Measurements from ENCODE around the gene SLC2A6.

Gene SLC2A6

GRCh38 chr9:133509179-133510083 is 30.5 kb upstream of the SLC2A6 start:
- peaks cover 18% of the 10 kb centered on the region for H3K4me1 Mint-ChIP-seq (ENCODE audit: low read depth)
- H3K9me3 Mint-ChIP-seq, result no peaks in the 10 kb centered on the region
- no peaks in the 10 kb centered on the region for H3K27me3 Mint-ChIP-seq
- H3K4me3 Mint-ChIP-seq, result peak overlapping the region; percentile 54
- H3K36me3 Mint-ChIP-seq (ENCODE audit: low read depth), result no peaks in the 10 kb centered on the region
- DNase-seq, result peak; percentile 45
- peak overlapping the region; percentile 63 for H3K27ac Mint-ChIP-seq

- Mint-ChIP-seq H3K4me1 (ENCODE audit: low read depth) (peaks cover 18% of the 10 kb centered on the region), H3K9me3 (no peaks in the 10 kb centered on the region), H3K27me3 (no peaks in the 10 kb centered on the region), H3K27ac (no peak overlapping the region), H3K4me3 (no peak overlapping the region), H3K36me3 (ENCODE audit: low read depth) (no peaks in the 10 kb centered on the region)
- no peak for DNase-seq
These were observed 29.1 kb upstream of the SLC2A6 start for GRCh38 chr9:133508046-133508445.

GRCh38 chr9:133507246-133507965 is 28.5 kb upstream of the SLC2A6 start:
- no peak overlapping the region for H3K27ac Mint-ChIP-seq
- no peaks in the 10 kb centered on the region for H3K27me3 Mint-ChIP-seq
- DNase-seq, result no peak
- no peak overlapping the region for H3K4me3 Mint-ChIP-seq
- H3K9me3 Mint-ChIP-seq, result peaks cover 3% of the 10 kb centered on the region
- H3K4me1 Mint-ChIP-seq (ENCODE audit: low read depth), result peaks cover 18% of the 10 kb centered on the region
- H3K36me3 Mint-ChIP-seq (ENCODE audit: low read depth), result no peaks in the 10 kb centered on the region

- no peak overlapping the region for H3K27ac Mint-ChIP-seq
- H3K4me3 Mint-ChIP-seq, result no peak overlapping the region
- H3K36me3 Mint-ChIP-seq (ENCODE audit: low read depth), result no peaks in the 10 kb centered on the region
- H3K9me3 Mint-ChIP-seq, result peaks cover 9% of the 10 kb centered on the region
- H3K4me1 Mint-ChIP-seq (ENCODE audit: low read depth), result peaks cover 18% of the 10 kb centered on the region
- DNase-seq, result no peak
- H3K27me3 Mint-ChIP-seq, result no peaks in the 10 kb centered on the region
These were observed 27.7 kb upstream of the SLC2A6 start for GRCh38 chr9:133506653-133507038.

GRCh38 chr9:133505901-133506652 is 27.2 kb upstream of the SLC2A6 start:
- peaks cover 2% of the 10 kb centered on the region for H3K27me3 Mint-ChIP-seq
- H3K9me3 Mint-ChIP-seq, result peaks cover 14% of the 10 kb centered on the region
- no peaks in the 10 kb centered on the region for H3K36me3 Mint-ChIP-seq (ENCODE audit: low read depth)
- no peak overlapping the region for H3K4me3 Mint-ChIP-seq
- H3K27ac Mint-ChIP-seq, result no peak overlapping the region
- no peak for DNase-seq
- peaks cover 18% of the 10 kb centered on the region for H3K4me1 Mint-ChIP-seq (ENCODE audit: low read depth)

- Mint-ChIP-seq H3K27me3 (peaks cover 4% of the 10 kb centered on the region), H3K27ac (no peak overlapping the region), H3K9me3 (peaks cover 16% of the 10 kb centered on the region), H3K4me1 (ENCODE audit: low read depth) (peaks cover 18% of the 10 kb centered on the region), H3K4me3 (no peak overlapping the region), H3K36me3 (ENCODE audit: low read depth) (no peaks in the 10 kb centered on the region)
- no peak for DNase-seq
These were observed 26.4 kb upstream of the SLC2A6 start for GRCh38 chr9:133505186-133505830.

GRCh38 chr9:133502112-133502511 is 23.2 kb upstream of the SLC2A6 start:
- Mint-ChIP-seq H3K27ac (no peak overlapping the region), H3K36me3 (ENCODE audit: low read depth) (no peaks in the 10 kb centered on the region), H3K27me3 (peaks cover 12% of the 10 kb centered on the region), H3K4me3 (no peak overlapping the region), H3K4me1 (ENCODE audit: low read depth) (no peaks in the 10 kb centered on the region), H3K9me3 (peaks cover 16% of the 10 kb centered on the region)
- DNase-seq, result no peak

GRCh38 chr9:133499892-133500270 is 21.0 kb upstream of the SLC2A6 start:
- Mint-ChIP-seq H3K9me3 (peaks cover 16% of the 10 kb centered on the region), H3K4me1 (ENCODE audit: low read depth) (no peaks in the 10 kb centered on the region), H3K27ac (no peak overlapping the region), H3K4me3 (no peak overlapping the region), H3K27me3 (peaks cover 12% of the 10 kb centered on the region), H3K36me3 (ENCODE audit: low read depth) (no peaks in the 10 kb centered on the region)
- no peak for DNase-seq

GRCh38 chr9:133499132-133499891 is 20.4 kb upstream of the SLC2A6 start:
- Mint-ChIP-seq H3K36me3 (ENCODE audit: low read depth) (no peaks in the 10 kb centered on the region), H3K27ac (no peak overlapping the region), H3K4me3 (no peak overlapping the region), H3K4me1 (ENCODE audit: low read depth) (no peaks in the 10 kb centered on the region), H3K9me3 (peaks cover 16% of the 10 kb centered on the region), H3K27me3 (peaks cover 12% of the 10 kb centered on the region)
- DNase-seq, result no peak

GRCh38 chr9:133496861-133497842 is 18.3 kb upstream of the SLC2A6 start:
- H3K4me3 Mint-ChIP-seq, result no peak overlapping the region
- peaks cover 12% of the 10 kb centered on the region for H3K27me3 Mint-ChIP-seq
- no peak for DNase-seq
- no peak overlapping the region for H3K27ac Mint-ChIP-seq
- no peaks in the 10 kb centered on the region for H3K4me1 Mint-ChIP-seq (ENCODE audit: low read depth)
- no peaks in the 10 kb centered on the region for H3K36me3 Mint-ChIP-seq (ENCODE audit: low read depth)
- peaks cover 10% of the 10 kb centered on the region for H3K9me3 Mint-ChIP-seq

- H3K9me3 Mint-ChIP-seq, result no peaks in the 10 kb centered on the region
- peaks cover 8% of the 10 kb centered on the region for H3K27me3 Mint-ChIP-seq
- DNase-seq, result no peak
- H3K4me1 Mint-ChIP-seq (ENCODE audit: low read depth), result no peaks in the 10 kb centered on the region
- no peaks in the 10 kb centered on the region for H3K36me3 Mint-ChIP-seq (ENCODE audit: low read depth)
- no peak overlapping the region for H3K4me3 Mint-ChIP-seq
- no peak overlapping the region for H3K27ac Mint-ChIP-seq
These were observed 16.7 kb upstream of the SLC2A6 start for GRCh38 chr9:133495327-133496293.

Measured in activated T-cell treated with anti-CD3 and anti-CD28 coated beads, Interleukin-2, amount 50 U/mL, for 24 hours (primary cell).